A549 (cell line): ENCODE measurements around the gene PI4KA.

Experiments
- HOXB13 ChIP-seq: fragments of 250-450 bp; sonication (Bioruptor Pico); IDR thresholded peaks from 2 replicates; pipeline ENCODE4 v1.5.0; 2020; ENCODE audit warnings: low read depth, mild to moderate bottlenecking, moderate library complexity
- JUN ChIP-seq, 2 experiments: fragments of >200 bp; sonication (Bioruptor Twin); formaldehyde crosslinking; IDR thresholded peaks; 2 replicates in 1 of 2; 3 replicates in 1 of 2; pipeline ENCODE4 v1.6.1; 2016 to 2017
- MYC ChIP-seq: IDR thresholded peaks from 2 replicates; pipeline ENCODE4 v1.6.1; 2012; ENCODE audit warnings: mild to moderate bottlenecking, inconsistent platforms, low read length, improper control_type of control experiment, borderline replicate concordance
- POLR2AphosphoS2 ChIP-seq: conservative IDR thresholded peaks from 2 replicates; pipeline ENCODE4 v1.6.1; 2012; ENCODE audit warnings: low read length, improper control_type of control experiment, inconsistent platforms
- TF ChIP-seq, protein P1 (sequence below): fragments of >200 bp; sonication (Bioruptor Twin); formaldehyde crosslinking; IDR thresholded peaks from 3 replicates; pipeline ENCODE4 v1.5.1; 2016

DNA sequence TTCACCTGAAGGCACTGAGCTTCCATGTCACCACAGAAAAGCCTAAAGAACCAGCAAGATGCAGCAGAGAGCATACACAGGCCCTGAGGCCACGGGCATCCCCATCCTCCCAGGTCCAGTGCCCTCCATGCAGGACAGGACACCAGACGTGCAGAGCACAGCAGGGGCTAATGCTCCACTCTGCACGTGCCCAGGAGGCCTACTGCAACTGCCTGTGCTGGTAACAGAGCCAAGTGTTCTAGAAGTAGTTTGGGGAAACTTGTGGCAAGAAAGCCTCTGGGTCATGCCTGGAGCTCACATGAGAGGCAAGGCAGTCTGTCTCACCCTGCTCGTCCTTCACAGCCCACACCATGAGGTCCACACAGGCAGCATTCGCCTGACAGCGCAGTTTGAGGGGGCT, 54.0 kb downstream of the PI4KA start:
- TF ChIP-seq MYC (no peak), JUN (IDR thresholded peaks at IDR 0.05) (no peak), POLR2AphosphoS2 (no peak), HOXB13 (CRISPR knock-in tag) (no peak)
- TF ChIP-seq, protein P1, sequence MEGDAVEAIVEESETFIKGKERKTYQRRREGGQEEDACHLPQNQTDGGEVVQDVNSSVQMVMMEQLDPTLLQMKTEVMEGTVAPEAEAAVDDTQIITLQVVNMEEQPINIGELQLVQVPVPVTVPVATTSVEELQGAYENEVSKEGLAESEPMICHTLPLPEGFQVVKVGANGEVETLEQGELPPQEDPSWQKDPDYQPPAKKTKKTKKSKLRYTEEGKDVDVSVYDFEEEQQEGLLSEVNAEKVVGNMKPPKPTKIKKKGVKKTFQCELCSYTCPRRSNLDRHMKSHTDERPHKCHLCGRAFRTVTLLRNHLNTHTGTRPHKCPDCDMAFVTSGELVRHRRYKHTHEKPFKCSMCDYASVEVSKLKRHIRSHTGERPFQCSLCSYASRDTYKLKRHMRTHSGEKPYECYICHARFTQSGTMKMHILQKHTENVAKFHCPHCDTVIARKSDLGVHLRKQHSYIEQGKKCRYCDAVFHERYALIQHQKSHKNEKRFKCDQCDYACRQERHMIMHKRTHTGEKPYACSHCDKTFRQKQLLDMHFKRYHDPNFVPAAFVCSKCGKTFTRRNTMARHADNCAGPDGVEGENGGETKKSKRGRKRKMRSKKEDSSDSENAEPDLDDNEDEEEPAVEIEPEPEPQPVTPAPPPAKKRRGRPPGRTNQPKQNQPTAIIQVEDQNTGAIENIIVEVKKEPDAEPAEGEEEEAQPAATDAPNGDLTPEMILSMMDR = no peak
